ENCODE results near the gene TPRG1. TPM values are rescaled to one million over a fixed set of nuclear protein-coding genes. Genes with fewer than 3 reads are reported as not detected.

The TPRG1 gene
- total and polyA plus RNA-seq, 2 of the 8 experiments (the other 6 are each of a cell fraction or from before 2014, with no cell fraction given) = 0.37 to 0.47 TPM

DNA sequence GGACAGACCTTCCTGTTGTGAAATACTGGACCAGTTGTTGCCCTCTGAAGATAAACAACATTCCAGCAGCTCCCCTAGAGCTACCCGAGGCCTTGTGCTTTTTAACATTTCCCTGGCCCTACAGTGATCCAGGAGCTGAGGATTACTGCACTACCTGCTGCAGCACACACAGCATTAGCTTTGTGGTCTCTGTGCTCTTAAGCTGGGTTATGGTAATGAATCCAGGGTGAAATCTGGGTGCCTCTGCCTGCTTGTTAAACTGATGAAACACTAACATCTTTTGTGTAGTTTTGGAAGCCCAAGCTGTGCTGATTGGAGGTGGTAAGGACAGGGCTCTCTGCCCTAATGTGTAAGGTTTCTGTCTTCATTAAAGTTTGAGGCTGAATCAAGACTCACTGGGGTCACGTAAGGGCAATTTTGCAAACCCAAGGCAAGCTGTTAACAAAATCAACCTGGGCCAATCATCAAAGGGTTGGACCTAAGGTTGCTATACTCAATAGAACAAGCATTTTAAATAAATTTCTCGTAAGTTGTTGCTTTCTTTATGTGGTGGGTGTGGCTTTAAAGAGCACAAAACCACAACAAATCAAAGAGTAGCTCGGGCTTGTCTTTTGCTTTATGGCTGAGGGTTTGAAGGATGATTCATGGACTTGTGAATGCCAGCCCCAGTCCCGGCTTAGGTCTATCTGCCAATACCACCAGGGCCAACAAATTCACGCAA lies 183.9 kb downstream of the TPRG1 start:
- Histone ChIP-seq H3K23ac (ENCODE audit: insufficient read length) (no peak overlapping the region), H3K27me3 (replicated peaks in 1 of 4; ENCODE audit: control insufficient read depth in 3 of 4, extremely low read depth in 1 of 4, insufficient read depth in 3 of 4, low read length in 3 of 4) (no peaks in the 10 kb centered on the region), H2BK15ac (ENCODE audit: low read length) (no peak overlapping the region), H4K91ac (replicated peaks; ENCODE audit: insufficient read length, low read length) (no peak overlapping the region), H3K14ac (ENCODE audit: insufficient read length) (no peak overlapping the region), H2BK20ac (ENCODE audit: low read length) (no peak overlapping the region), H2AFZ (ENCODE audit: low read length) (peak overlapping the region; percentile 91), H2BK12ac (ENCODE audit: low read depth, low read length) (no peak overlapping the region), H4K20me1 (replicated peaks in 1 of 2; ENCODE audit: control insufficient read depth in 1 of 2, insufficient read depth in 2 of 2, low read length in 2 of 2) (no peaks in the 10 kb centered on the region), H3K56ac (replicated peaks; ENCODE audit: insufficient read length, low read depth, low read length) (no peak overlapping the region), H3K9me3 (ENCODE audit: insufficient read depth in 2 of 2, low read depth in 1 of 2, low read length in 1 of 2) (no peaks in the 10 kb centered on the region), H3K4me1 (replicated peaks in 1 of 4; ENCODE audit: control insufficient read depth in 3 of 4, insufficient read depth in 4 of 4, low read length in 3 of 4) (peaks cover 0 to 7% (median under 1%) of the 10 kb centered on the region in 4 experiments; a peak in 4 of 7 replicates), H3K4me2 (ENCODE audit: insufficient read depth in 1 of 2, low read depth in 2 of 2, low read length in 2 of 2) (no peak overlapping the region; a peak in 1 of 4 replicates), H3K27ac (ENCODE audit: low read depth, low read length) (no peak overlapping the region), H2BK120ac (replicated peaks; ENCODE audit: low read depth, low read length) (no peak overlapping the region), H3K79me1 (ENCODE audit: low read depth, low read length) (no peaks in the 10 kb centered on the region), H4K8ac (ENCODE audit: extremely low read depth, insufficient read depth, low read length) (no peak overlapping the region), H3K4me3 (ENCODE audit: extremely low read depth in 1 of 4, insufficient read depth in 2 of 4, low read depth in 3 of 4, low read length in 4 of 4) (no peak overlapping the region), H3K4ac (replicated peaks; ENCODE audit: insufficient read length, low read depth, low read length) (no peak overlapping the region), H3K79me2 (ENCODE audit: control insufficient read depth in 1 of 2, insufficient read depth in 2 of 2, low read length in 2 of 2) (no peaks in the 10 kb centered on the region), H3K36me3 (ENCODE audit: control insufficient read depth in 2 of 4, insufficient read depth in 4 of 4, low read length in 3 of 4) (no peaks in the 10 kb centered on the region), H2AK5ac (ENCODE audit: low read depth, low read length) (no peak overlapping the region), H3K23me2 (ENCODE audit: low read depth, low read length) (no peaks in the 10 kb centered on the region), H3K9ac (replicated peaks in 1 of 4; ENCODE audit: extremely low read depth in 1 of 4, low read depth in 3 of 4, low read length in 3 of 4) (no peak overlapping the region), H2BK5ac (ENCODE audit: low read depth, low read length) (peak overlapping the region; percentile 35; the same call in 1 of the 2 replicates), H3K18ac (ENCODE audit: extremely low read depth, low read length) (peak overlapping the region; percentile 38; the same call in 1 of the 2 replicates), H4K5ac (ENCODE audit: insufficient read length, low read depth, low read length) (no peak overlapping the region)
- POLR2A ChIA-PET (ENCODE audit: partially characterized antibody) = interaction anchor here (1.3 kb wide), 1 partner anchor 12 kb away, joined by 4 read pairs; no protein-coding TSS in a partner anchor
- FAIRE-seq (peak; percentile 70), DNase-seq (ENCODE audit: low read depth in 1 of 2, low spot score in 2 of 2) (no peak)
- CTCF ChIA-PET (ENCODE audit: partially characterized antibody) = interaction anchor here (0.7 to 1.7 kb wide), 5 partner anchors 10 to 595 kb away, joined by 3 to 7 read pairs (median 3); no protein-coding TSS in a partner anchor
- no peak for TF ChIP-seq SUZ12 (IDR thresholded peaks at IDR 0.05; ENCODE audit: low read length)
- peak; percentile 79 for TF ChIP-seq CEBPB (IDR thresholded peaks at IDR 0.05; ENCODE audit: low read depth, low read length)
- TF ChIP-seq TEAD4 (IDR thresholded peaks at IDR 0.05; ENCODE audit: low read depth, low read length) = peak; percentile 89
- peak; percentile 47 for TF ChIP-seq ASH2L (IDR thresholded peaks at IDR 0.05; ENCODE audit: low read length)
- no peak for TF ChIP-seq POLR2AphosphoS5 (IDR thresholded peaks at IDR 0.05; ENCODE audit: low read depth, low read length)
- no peak for TF ChIP-seq TAF7 (optimal IDR thresholded peaks at IDR 0.05; ENCODE audit: borderline replicate concordance, low read depth, low read length)
- no peak for TF ChIP-seq TAF1 (IDR thresholded peaks at IDR 0.05; ENCODE audit: low read depth, low read length)
- no peak for TF ChIP-seq SP4 (IDR thresholded peaks at IDR 0.05; ENCODE audit: low read length)
- TF ChIP-seq EGR1 (IDR thresholded peaks at IDR 0.05; ENCODE audit: borderline replicate concordance, low read depth, low read length) = no peak
- WGBS, 2 experiments (ENCODE audit: extremely low coverage in 1 of 2, insufficient coverage in 1 of 2, insufficient read length in 1 of 2, insufficient replicate concordance in 2 of 2, low coverage in 1 of 2, low lambda C conversion rate in 2 of 2, missing lambda C conversion rate in 1 of 2) = 82% methylated on average over 6 of the region's 6 CpGs; no CpG with 5 or more reads in 1 of the 2 experiments

Data from H1 (cell line).